HG03064 (cell line): ENCODE measurements around the gene STX10.
"Not testable (repeated sequence)": the region's sequence is repeated elsewhere in the genome, so short reads cannot be mapped to it uniquely, and the experiment has no call there.

Source experiments
- ATAC-seq: cut with Tn5 transposase; IDR thresholded peaks from one replicate; pipeline ENCODE4 v1.9.1; 2021; ENCODE audit warnings: low read depth; ENCODE audit not compliant: unreplicated experiment

The STX10 gene

DNA sequence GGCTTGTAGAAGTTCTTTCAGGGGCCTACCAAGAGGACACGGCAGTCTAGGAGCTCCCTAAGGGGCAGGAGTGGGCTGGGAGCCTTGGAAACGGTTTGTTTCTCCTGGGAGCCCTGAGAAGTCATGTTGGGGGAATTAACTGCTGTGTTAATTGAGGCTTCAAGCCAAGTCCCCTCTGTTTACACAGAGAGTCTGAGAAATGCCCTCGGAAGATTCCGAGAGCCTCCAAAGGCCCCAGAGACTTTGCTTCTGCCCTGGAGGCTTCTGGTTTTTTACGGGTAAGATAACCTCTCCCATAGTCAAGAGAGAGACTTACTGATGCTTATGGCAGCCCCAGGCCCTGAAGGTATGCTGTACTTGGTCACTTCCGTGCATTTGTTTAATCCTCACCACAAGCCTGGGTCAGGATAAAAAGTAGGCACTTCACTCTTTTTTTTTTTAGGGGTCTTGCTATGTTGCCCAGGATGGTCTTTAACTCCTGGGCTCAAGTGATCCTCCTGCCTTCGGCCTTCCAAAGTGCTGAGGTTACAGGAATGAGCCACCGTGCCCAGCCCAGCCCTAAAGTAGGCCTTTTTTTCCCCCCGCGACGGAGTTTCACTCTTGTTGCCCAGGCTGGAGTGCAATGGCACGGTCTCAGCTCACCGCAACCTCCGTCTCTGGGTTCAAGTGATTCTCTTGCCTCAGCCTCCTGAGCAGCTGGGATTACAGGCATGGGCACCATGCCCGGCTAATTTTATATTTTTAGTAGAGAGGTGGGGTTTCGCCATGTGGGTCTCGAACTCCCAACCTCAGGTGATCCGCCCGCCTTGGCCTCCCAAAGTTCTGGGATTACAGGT lies 15.2 kb upstream of the STX10 start:
- no peak for ATAC-seq

GRCh38 chr19:13164343-13165161 lies 14.4 kb upstream of the STX10 start:
- no peak for ATAC-seq

- no peak for ATAC-seq
These were observed 13.6 kb upstream of the STX10 start for GRCh38 chr19:13163609-13164342.

- ATAC-seq: peak; percentile 46
These were observed 12.8 kb upstream of the STX10 start for GRCh38 chr19:13162724-13163608.

DNA sequence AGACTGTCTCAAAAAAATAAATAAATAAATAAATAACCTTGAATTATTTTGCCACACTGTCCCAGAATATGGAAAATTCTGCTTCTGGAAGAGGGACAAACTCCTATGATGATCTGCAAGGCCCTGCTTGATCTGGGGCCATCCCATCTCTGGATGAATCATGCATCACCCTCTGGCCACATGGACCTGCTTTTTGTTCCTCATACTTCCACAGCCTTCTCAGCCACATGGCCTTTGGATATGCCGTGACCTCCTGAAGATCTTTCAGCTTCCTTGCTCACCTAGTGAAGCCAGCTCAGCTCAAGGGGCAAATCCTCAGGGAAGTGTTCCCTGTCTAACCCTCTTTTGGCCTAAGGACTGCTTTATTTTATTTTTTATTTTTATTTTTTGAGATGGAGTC lies 10.4 kb upstream of the STX10 start:
- no peak for ATAC-seq

- ATAC-seq: no peak
These were observed 9.5 kb upstream of the STX10 start for GRCh38 chr19:13159713-13160112.

DNA sequence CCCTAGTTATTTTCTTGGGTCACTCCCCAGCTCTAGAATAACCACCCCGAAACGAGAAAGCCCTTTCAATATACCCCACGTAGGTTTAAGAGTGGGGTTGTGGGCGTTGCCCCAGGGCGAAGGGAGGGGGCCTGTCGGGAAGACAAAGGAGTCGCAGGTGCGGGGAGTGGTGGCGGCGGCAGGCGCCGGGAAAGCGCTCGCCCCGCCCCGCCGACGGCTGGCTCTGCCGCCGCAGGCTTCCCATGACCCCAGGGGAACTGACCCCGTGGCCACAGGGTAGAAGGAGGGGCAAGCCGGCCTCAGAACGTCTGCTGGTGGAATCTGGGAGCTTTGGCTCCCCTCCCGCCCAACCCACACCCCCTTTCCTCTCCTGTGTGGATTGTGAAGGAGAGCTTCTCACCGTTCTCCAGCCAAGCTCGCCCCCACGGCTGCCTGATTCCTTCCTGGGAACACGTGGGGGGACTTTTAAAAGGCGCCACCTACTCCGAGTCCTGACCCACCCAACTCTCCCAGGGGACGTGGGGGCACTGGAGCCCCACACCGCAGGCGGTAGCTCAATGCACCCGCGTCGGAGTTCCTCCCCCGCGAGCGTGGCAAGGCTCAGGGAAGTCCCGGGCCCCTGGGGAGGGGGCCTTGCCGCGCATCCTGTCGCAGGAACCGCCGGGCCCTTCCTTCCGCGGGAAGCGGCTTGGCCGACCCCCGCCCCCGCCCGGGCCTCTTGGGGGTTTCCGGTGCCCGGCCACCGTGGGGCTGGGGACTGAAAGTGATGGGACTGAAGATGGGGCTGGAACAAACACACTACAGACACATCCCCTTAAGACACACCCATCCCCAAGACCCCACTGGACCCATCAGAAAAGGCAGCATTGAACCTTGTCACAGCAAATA lies 5.5 kb upstream of the STX10 start:
- no peak for ATAC-seq

- no peak for ATAC-seq
These were observed 4.8 kb upstream of the STX10 start for GRCh38 chr19:13154911-13155471.

DNA sequence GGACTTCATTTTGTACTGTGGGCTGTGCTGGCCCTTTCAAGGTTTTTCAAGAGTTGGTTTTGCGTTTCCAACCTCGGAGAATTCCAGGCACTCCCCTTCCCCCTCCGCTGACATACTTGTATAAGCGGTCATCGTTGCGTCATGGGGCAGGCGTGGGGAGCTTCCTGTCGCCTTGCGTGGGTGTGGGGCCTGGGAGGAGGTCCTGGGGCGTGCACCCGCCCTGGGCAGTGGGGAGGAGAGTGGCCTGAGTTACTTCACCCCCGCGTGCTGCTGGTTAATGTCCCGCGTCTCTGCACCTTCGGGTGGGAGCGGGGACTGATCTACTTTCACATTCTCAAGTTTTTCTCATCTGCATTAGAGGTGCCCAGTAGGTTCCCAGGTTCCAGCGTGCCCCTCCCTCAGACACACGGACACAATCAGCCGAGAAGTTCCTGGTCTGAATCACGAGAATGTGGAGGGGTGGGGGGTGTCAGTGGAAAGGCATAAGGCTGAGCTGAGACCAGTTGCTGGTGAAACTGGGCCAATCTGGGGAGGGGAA lies 4.1 kb upstream of the STX10 start:
- no peak for ATAC-seq

- ATAC-seq: no peak
These were observed 3.5 kb upstream of the STX10 start for GRCh38 chr19:13153569-13154240.

DNA sequence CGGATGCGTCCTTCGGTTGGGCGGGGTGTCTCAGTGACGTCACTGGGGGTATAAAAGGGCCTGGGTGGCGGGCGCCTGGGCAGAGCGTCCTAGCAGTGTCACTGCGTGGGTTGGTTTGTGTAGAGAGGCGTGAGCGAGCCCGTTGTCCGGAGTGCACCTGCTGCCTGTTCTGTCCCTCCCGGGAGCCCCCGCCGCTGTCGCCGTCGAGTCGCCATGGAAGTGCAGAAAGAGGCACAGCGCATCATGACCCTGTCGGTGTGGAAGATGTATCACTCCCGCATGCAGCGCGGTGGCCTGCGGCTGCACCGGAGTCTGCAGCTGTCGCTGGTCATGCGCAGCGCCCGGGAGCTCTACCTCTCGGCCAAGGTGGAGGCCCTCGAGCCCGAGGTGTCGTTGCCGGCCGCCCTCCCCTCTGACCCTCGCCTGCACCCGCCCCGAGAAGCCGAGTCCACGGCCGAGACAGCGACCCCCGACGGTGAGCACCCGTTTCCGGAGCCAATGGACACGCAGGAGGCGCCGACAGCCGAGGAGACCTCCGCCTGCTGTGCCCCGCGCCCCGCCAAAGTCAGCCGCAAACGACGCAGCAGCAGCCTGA lies 2.9 kb upstream of the STX10 start:
- ATAC-seq: no peak

- no peak for ATAC-seq
These were observed 2.3 kb upstream of the STX10 start for GRCh38 chr19:13152356-13152973.

- ATAC-seq: no peak
These were observed 1.6 kb upstream of the STX10 start for GRCh38 chr19:13151605-13152355.

- ATAC-seq: no peak
These were observed 893 bp upstream of the STX10 start for GRCh38 chr19:13150931-13151604.

DNA sequence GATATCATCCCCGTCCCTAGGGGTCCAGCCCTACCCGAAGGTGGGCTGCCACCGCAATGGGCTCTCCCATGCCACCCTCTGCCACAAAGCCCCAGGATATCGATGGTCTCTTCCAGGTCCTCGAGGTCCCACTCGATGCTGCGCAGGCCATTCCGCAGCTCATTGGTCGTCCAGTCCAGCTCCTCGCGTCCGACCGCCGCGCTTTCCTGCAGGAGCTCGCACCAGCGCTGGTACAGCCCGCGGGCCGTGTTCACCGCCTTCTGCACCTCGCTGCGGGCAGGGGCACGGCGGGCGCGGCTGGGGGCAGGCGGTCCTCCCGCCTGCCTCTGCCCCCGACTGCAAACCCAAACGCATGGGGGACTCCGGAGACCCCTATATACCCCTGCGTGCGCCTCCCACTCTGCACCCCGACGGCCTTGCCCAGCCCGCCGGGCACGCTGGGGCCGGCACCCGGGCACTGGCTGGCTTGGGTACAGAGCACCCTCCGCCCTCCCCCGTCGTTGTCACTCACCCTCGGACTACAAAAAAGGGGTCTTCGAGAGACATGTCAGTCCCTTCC lies 468 bp downstream of the STX10 start:
- no peak for ATAC-seq

GRCh38 chr19:13149173-13149627 lies 975 bp downstream of the STX10 start:
- ATAC-seq: not testable (repeated sequence)
